EH (cell line): ENCODE data around the gene CCDC40.

ENCODE experiments used
- DNase-seq: peaks from one replicate; pipeline ENCODE4 v3.0.0-alpha.2; 2015; ENCODE audit warnings: low read depth

Gene CCDC40

GRCh38 chr17:80101946-80102663, 65.7 kb downstream of the CCDC40 start:
- peak; percentile 35 for DNase-seq

DNA sequence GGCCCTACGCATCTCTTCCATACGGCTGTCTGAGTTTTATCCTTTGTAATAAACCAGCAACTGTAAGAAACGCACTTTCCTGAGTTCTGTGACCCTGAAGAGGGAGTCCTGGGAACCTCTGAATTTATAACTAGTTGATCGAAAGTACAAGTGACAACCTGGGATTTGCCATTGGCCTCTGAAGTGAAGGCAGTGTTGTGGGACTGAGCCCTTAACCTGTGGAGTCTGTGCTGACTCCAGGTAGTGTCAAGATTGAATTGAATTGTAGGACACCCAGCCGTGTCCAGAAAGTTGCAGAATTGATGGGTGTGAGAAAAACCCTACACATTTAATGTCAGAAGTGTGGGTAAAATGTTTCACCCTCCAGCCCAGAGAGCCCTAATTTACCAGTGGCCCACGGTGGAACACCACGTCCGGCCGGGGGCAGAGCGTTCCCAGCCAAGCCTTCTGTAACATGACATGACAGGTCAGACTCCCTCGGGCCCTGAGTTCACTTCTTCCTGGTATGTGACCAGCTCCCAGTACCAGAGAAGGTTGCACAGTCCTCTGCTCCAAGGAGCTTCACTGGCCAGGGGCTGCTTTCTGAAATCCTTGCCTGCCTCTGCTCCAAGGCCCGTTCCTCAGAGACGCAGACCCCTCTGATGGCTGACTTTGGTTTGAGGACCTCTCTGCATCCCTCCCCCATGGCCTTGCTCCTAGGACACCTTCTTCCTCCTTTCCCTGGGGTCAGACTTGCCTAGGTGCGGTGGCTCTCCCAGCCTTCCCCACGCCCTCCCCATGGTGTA, 66.4 kb downstream of the CCDC40 start:
- DNase-seq, result no peak

DNA sequence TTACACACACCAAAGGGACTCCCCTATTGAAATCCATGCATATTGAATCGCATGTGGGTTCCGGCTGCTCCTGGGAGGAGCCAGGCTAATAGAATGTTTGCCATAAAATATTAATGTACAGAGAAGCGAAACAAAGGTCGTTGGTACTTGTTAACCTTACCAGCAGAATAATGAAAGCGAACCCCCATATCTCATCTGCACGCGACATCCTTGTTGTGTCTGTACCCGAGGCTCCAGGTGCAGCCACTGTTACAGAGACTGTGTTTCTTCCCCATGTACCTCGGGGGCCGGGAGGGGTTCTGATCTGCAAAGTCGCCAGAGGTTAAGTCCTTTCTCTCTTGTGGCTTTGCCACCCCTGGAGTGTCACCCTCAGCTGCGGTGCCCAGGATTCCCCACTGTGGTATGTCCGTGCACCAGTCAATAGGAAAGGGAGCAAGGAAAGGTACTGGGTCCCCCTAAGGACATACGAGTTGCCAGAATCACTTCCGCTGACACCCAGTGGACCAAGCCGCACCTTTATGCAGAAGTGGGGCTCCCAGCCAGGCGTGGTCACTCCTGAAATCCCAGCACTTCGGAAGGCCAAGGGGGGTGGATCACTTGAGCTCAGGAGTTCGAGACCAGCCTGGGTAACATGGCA, 67.1 kb downstream of the CCDC40 start:
- no peak for DNase-seq

DNA sequence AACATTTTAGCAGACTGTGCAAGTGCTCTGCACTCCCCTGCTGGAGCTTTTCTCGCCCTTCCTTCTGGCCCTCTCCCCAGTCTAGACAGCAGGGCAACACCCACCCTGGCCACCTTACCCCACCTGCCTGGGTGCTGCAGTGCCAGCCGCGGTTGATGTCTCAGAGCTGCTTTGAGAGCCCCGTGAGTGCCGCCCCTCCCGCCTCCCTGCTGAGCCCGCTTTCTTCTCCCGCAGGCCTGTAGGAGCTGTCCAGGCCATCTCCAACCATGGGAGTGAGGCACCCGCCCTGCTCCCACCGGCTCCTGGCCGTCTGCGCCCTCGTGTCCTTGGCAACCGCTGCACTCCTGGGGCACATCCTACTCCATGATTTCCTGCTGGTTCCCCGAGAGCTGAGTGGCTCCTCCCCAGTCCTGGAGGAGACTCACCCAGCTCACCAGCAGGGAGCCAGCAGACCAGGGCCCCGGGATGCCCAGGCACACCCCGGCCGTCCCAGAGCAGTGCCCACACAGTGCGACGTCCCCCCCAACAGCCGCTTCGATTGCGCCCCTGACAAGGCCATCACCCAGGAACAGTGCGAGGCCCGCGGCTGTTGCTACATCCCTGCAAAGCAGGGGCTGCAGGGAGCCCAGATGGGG, 68.0 kb downstream of the CCDC40 start:
- peak; percentile 27 for DNase-seq

DNA sequence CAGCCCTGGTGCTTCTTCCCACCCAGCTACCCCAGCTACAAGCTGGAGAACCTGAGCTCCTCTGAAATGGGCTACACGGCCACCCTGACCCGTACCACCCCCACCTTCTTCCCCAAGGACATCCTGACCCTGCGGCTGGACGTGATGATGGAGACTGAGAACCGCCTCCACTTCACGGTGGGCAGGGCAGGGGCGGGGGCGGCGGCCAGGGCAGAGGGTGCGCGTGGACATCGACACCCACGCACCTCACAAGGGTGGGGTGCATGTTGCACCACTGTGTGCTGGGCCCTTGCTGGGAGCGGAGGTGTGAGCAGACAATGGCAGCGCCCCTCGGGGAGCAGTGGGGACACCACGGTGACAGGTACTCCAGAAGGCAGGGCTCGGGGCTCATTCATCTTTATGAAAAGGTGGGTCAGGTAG, 68.5 kb downstream of the CCDC40 start:
- no peak for DNase-seq

DNA sequence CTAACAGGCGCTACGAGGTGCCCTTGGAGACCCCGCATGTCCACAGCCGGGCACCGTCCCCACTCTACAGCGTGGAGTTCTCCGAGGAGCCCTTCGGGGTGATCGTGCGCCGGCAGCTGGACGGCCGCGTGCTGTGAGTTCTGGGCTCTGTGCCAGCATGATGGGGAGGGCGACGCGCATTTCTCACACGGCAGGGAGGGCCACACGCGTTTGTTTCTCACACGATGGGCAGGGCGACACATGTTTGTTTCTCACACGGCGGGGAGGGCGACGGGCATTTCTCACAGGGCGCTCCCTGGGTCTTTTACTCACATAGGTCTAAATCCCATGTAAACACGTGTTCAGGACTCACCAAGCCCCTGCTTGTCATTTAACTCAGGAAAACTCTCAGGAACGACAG, 69.3 kb downstream of the CCDC40 start:
- peak; percentile 32 for DNase-seq

- no peak for DNase-seq
Observed at GRCh38 chr17:80106176-80106575, 69.7 kb downstream of the CCDC40 start.

GRCh38 chr17:80106751-80107150, 70.3 kb downstream of the CCDC40 start:
- no peak for DNase-seq

- no peak for DNase-seq
Observed at GRCh38 chr17:80107231-80108021, 71.0 kb downstream of the CCDC40 start.

- DNase-seq, result no peak
Observed at GRCh38 chr17:80108036-80108971, 71.9 kb downstream of the CCDC40 start.

- DNase-seq, result no peak
Observed at GRCh38 chr17:80109066-80109660, 72.7 kb downstream of the CCDC40 start.

DNA sequence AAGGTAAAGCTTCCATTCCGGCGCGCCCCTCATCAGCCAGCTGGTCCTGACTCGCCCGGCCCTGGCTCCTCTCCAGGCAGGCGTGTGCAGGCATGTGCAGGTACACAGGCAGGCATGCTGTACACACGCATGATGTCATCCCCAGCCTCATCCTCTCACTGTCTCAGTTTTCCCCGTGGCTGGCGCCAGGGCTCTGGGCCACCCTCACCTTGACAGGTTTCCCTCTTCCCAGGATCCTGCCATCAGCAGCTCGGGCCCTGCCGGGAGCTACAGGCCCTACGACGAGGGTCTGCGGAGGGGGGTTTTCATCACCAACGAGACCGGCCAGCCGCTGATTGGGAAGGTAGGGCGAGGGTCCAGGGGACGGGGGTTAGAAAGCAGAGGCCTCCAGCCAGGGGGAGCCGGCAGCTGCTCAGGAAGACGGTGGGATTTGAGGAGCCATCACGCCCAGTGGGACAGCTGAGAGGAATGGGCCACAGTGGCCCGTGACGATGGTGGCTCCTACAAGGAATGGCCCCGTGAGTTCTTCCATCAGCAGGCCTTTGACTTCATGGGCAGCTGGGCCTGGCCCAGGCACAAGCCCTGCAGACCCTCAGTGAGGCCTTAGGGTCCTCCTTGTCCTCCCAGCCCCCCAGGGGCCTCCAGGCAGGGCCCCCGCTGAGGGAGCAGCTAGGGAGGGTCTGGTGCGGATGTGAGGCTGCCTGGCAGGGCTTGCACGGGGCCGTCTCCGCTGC, 73.4 kb downstream of the CCDC40 start:
- no peak for DNase-seq

DNA sequence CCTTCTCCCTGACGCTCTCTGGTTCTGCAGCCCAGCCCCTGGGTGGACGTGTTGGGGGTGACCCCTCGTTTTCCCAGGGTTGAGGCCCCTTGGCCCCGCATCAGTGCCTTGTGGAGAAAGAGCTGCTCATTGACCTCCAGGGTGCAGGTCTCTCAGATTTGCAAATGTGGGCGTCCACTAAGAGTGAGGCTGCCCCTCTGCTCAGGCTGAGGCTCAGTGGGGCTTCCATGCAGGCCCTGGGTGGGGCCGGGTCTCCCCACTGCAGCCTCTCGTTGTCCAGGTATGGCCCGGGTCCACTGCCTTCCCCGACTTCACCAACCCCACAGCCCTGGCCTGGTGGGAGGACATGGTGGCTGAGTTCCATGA, 74.0 kb downstream of the CCDC40 start:
- no peak for DNase-seq

GRCh38 chr17:80110927-80111701, 74.7 kb downstream of the CCDC40 start:
- no peak for DNase-seq

- no peak for DNase-seq
Observed at GRCh38 chr17:80111702-80112470, 75.4 kb downstream of the CCDC40 start.

DNA sequence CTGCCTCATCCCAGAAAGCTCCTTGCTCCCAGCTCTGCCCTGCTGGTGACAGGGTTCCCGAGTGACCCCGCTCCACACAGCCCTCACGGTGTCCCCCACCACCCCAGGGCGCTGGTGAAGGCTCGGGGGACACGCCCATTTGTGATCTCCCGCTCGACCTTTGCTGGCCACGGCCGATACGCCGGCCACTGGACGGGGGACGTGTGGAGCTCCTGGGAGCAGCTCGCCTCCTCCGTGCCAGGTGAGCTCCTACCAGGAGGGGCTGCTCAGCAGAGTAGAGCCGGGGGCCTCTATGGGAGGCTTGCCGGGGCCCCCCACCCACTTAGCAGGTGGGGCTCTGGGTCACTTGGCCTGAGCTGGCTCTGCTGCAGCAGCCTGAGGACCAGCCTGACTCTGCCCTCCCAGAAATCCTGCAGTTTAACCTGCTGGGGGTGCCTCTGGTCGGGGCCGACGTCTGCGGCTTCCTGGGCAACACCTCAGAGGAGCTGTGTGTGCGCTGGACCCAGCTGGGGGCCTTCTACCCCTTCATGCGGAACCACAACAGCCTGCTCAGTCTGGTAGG, 76.1 kb downstream of the CCDC40 start:
- no peak for DNase-seq

DNA sequence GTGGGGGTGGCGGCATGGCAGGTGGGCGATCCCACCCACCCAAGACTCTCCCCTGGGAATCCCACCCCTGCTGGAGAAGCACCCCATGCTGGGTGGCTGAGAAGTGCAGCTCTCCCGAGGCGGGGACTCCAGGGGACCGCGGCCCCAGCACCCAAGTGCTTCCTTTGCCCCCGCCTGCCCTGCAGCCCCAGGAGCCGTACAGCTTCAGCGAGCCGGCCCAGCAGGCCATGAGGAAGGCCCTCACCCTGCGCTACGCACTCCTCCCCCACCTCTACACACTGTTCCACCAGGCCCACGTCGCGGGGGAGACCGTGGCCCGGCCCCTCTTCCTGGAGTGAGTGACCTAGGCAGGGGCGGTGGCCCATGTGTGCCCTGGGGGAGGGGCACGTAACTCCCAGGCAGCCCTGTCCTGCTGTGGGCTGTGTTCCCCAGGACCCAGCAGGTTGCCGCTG, 76.6 kb downstream of the CCDC40 start:
- DNase-seq, result no peak

DNA sequence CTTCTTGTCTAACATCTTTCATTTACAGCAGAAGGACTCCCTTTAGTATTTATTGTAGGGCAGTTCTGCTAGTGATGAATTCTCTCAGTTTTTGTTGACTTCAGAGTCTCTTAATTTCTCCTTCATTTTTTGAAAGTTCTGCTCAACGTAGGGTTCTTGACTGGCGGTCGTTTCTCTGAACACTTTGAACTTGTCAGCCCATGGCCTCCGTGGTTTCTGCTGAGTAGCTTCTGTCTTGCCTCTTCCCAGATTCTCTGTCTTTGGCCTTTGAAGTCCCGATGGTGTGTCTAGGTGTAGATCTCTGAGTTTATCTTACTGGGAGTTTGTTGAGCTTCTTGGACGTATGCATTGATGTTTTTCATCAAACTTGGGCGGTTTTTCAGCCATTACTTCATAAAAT, 78.3 kb downstream of the CCDC40 start:
- DNase-seq, result no peak
